SK-N-SH treated with all-trans-retinoic acid at 6 μM for 48 hours (cell line): ENCODE measurements around the gene LRP10.

Source experiments
- ATAC-seq: fragments of 200-7000 bp; cut with Tn5 transposase; 3 replicates; pipeline ENCODE4 v1.9.1; 2020; ENCODE audit warnings: mild to moderate bottlenecking, moderate library complexity
- ARNTL ChIP-seq: fragments of 450-650 bp; formaldehyde crosslinking; IDR thresholded peaks from 2 replicates; pipeline ENCODE4 v1.5.0; 2020; ENCODE audit warnings: low read depth, mild to moderate bottlenecking, moderate library complexity, borderline replicate concordance
- BACH2 ChIP-seq: fragments of 250-450 bp; sonication (Bioruptor Pico); IDR thresholded peaks from 2 replicates; pipeline ENCODE4 v1.9.0; 2021; ENCODE audit warnings: mild to moderate bottlenecking, borderline replicate concordance
- CSDC2 ChIP-seq: fragments of 250-450 bp; sonication (Bioruptor Pico); IDR thresholded peaks from 2 replicates; pipeline ENCODE4 v1.5.0; 2020; ENCODE audit warnings: mild to moderate bottlenecking, moderate library complexity
- ISL1 ChIP-seq: fragments of 250-450 bp; sonication (Bioruptor Pico); IDR thresholded peaks from 2 replicates; pipeline ENCODE4 v2.1.2; 2022; ENCODE audit warnings: mild to moderate bottlenecking, moderate library complexity
- OSR1 ChIP-seq: fragments of 250-450 bp; sonication (Bioruptor Pico); IDR thresholded peaks from 2 replicates; pipeline ENCODE4 v1.8.0; 2022; ENCODE audit warnings: moderate library complexity, mild to moderate bottlenecking, inconsistent platforms
- PPARA ChIP-seq: fragments of 250-450 bp; sonication (Bioruptor Pico); IDR thresholded peaks from 2 replicates; pipeline ENCODE4 v1.5.0; 2020; ENCODE audit warnings: mild to moderate bottlenecking, borderline replicate concordance
- RARB ChIP-seq: fragments of 250-450 bp; sonication (Bioruptor Pico); IDR thresholded peaks from 2 replicates; pipeline ENCODE4 v1.8.0; 2021; ENCODE audit warnings: mild to moderate bottlenecking, moderate library complexity
- SNAI2 ChIP-seq: fragments of 250-450 bp; sonication (Bioruptor Pico); IDR thresholded peaks from 2 replicates; pipeline ENCODE4 v1.5.0; 2020; ENCODE audit warnings: mild to moderate bottlenecking, moderate library complexity
- TCF4 ChIP-seq: fragments of 250-450 bp; sonication (Bioruptor Pico); IDR thresholded peaks from 2 replicates; pipeline ENCODE4 v1.8.0; 2021; ENCODE audit warnings: mild to moderate bottlenecking, moderate library complexity, borderline replicate concordance
- TOX ChIP-seq: fragments of 250-450 bp; sonication (Bioruptor Pico); IDR thresholded peaks from 2 replicates; pipeline ENCODE4 v1.8.0; 2021; ENCODE audit warnings: mild to moderate bottlenecking, moderate library complexity, borderline replicate concordance
- ZFP3 ChIP-seq: fragments of 250-450 bp; sonication (Bioruptor Pico); IDR thresholded peaks from 2 replicates; pipeline ENCODE4 v1.5.0; 2020; ENCODE audit warnings: mild to moderate bottlenecking, moderate library complexity
- ZFP30 ChIP-seq: fragments of 450-650 bp; formaldehyde crosslinking; IDR thresholded peaks from 2 replicates; pipeline ENCODE4 v1.5.0; 2022; ENCODE audit warnings: mild to moderate bottlenecking, moderate library complexity
- ZNF565 ChIP-seq: fragments of 450-650 bp; formaldehyde crosslinking; conservative IDR thresholded peaks from 2 replicates; pipeline ENCODE4 v1.5.0; 2020; ENCODE audit warnings: low read depth, mild to moderate bottlenecking, moderate library complexity
- ZNF70 ChIP-seq: fragments of 450-650 bp; formaldehyde crosslinking; IDR thresholded peaks from 2 replicates; pipeline ENCODE4 v1.5.0; 2020; ENCODE audit warnings: mild to moderate bottlenecking, moderate library complexity
- ZNF8 ChIP-seq: fragments of 450-650 bp; formaldehyde crosslinking; IDR thresholded peaks from 2 replicates; pipeline ENCODE4 v1.5.0; 2020; ENCODE audit warnings: mild to moderate bottlenecking, moderate library complexity
- TF ChIP-seq, protein P1 (sequence below): fragments of 250-450 bp; sonication (Bioruptor Pico); IDR thresholded peaks from 2 replicates; pipeline ENCODE4 v1.5.1; 2020; ENCODE audit warnings: low read depth, mild to moderate bottlenecking, moderate library complexity
- TF ChIP-seq, protein P2 (sequence below): fragments of 250-450 bp; sonication (Bioruptor Pico); IDR thresholded peaks from 2 replicates; pipeline ENCODE4 v1.8.0; 2020; ENCODE audit warnings: mild to moderate bottlenecking, moderate library complexity, borderline replicate concordance
- TF ChIP-seq, protein P3 (sequence below): fragments of 250-450 bp; sonication (Bioruptor Pico); IDR thresholded peaks from 2 replicates; pipeline ENCODE4 v1.5.1; 2021; ENCODE audit warnings: mild to moderate bottlenecking, moderate library complexity
- TF ChIP-seq, protein P4 (sequence below): fragments of 250-450 bp; sonication (Bioruptor Pico); IDR thresholded peaks from 2 replicates; pipeline ENCODE4 v1.8.0; 2021; ENCODE audit warnings: low read depth, mild to moderate bottlenecking, moderate library complexity, borderline replicate concordance

Gene LRP10

DNA sequence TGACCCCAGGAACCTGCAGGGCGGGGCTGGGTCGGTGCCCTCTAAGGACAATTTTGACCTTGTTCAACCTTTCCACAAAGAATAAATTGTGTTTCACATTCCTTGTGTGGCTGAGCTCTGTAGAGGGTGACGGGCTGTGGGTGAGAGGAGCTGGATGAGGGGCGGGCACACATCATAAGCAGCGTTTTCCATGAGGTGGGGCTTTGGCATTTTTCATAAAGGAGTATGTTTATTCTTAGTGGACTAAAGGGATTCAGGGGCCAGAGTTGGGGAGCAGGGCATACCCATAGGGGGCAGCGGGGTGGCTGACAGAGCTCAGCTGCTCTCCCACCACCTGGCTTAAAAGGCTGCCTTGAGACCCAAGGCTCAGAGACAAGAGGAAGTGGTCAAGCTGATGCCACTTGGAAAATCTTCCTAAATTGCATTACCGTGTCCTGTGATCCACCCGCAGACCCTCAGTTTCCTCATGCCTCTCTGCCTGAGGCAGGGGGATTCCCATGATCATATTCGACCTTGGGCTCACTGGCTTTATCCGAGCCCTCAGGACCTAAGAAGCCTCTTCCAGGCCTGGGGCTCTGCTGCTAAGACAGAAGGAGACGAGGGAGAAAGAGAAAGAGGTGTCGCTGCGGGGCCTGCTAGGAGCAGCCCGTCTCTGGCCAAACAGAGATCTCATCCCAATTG, 23.7 kb upstream of the LRP10 start:
- no peak for TF ChIP-seq PPARA (CRISPR knock-in tag)
- TF ChIP-seq, protein P1, sequence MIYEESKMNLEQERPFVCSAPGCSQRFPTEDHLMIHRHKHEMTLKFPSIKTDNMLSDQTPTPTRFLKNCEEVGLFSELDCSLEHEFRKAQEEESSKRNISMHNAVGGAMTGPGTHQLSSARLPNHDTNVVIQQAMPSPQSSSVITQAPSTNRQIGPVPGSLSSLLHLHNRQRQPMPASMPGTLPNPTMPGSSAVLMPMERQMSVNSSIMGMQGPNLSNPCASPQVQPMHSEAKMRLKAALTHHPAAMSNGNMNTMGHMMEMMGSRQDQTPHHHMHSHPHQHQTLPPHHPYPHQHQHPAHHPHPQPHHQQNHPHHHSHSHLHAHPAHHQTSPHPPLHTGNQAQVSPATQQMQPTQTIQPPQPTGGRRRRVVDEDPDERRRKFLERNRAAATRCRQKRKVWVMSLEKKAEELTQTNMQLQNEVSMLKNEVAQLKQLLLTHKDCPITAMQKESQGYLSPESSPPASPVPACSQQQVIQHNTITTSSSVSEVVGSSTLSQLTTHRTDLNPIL (CRISPR knock-in tag) = no peak
- no peak for TF ChIP-seq ZNF565 (CRISPR knock-in tag)
- TF ChIP-seq ISL1 (CRISPR knock-in tag) = no peak
- TF ChIP-seq ZNF70 (CRISPR knock-in tag) = no peak
- TF ChIP-seq ZNF8 (CRISPR knock-in tag) = no peak
- no peak for TF ChIP-seq ZFP3
- no peak for TF ChIP-seq CSDC2 (CRISPR knock-in tag)
- ATAC-seq = peak; percentile 10

DNA sequence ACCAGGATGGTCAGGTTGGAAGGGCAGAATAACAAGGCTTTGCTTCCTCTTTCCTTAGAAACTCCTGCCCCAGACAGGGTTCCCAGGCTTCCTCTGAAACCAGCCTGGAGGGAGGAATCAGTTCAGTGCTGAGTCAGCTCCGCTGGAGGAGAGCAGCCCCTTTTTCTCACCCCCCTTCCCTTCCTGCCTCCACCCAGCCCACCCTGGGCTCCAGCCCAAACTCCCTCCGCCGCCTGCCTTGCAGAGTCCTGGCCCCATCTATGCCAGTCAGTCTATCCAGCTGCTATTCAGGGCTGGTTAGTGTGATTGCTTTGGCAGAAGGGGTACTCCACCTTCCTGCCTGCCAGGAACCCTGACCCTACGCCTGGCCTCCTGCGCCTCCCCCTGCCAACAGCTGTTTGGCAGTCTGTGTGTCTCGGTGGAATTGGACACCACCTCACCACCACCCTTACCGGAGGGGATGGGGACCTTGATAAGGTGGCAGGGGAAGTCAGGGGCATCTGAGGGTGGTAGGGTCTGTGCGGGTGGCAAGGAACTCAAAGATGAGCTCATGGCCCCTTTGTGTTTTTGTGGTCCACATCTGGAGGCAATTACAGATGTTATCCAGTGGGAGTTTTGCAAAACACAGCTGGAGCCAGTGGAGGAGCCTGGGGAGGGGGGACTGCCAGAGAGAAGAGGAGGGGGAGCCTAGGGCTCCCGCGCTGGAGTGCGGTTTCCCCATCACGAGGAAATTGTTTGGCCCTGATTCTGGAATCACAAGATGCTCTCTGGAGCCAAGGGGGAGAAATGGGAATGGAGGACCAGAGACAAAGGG, 23.0 kb upstream of the LRP10 start:
- peak; percentile 57 for ATAC-seq
- no peak for TF ChIP-seq ZFP30 (CRISPR knock-in tag)
- no peak for TF ChIP-seq TOX (CRISPR knock-in tag)
- no peak; the same call in 1 of the 2 replicates for TF ChIP-seq TCF4 (CRISPR knock-in tag)
- no peak for TF ChIP-seq ISL1 (CRISPR knock-in tag)
- no peak for TF ChIP-seq BACH2
- no peak for TF ChIP-seq OSR1
- no peak for TF ChIP-seq PPARA (CRISPR knock-in tag)
- no peak for TF ChIP-seq SNAI2 (CRISPR knock-in tag)
- no peak for TF ChIP-seq RARB
- TF ChIP-seq, protein P2, sequence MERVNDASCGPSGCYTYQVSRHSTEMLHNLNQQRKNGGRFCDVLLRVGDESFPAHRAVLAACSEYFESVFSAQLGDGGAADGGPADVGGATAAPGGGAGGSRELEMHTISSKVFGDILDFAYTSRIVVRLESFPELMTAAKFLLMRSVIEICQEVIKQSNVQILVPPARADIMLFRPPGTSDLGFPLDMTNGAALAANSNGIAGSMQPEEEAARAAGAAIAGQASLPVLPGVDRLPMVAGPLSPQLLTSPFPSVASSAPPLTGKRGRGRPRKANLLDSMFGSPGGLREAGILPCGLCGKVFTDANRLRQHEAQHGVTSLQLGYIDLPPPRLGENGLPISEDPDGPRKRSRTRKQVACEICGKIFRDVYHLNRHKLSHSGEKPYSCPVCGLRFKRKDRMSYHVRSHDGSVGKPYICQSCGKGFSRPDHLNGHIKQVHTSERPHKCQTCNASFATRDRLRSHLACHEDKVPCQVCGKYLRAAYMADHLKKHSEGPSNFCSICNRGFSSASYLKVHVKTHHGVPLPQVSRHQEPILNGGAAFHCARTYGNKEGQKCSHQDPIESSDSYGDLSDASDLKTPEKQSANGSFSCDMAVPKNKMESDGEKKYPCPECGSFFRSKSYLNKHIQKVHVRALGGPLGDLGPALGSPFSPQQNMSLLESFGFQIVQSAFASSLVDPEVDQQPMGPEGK (CRISPR knock-in tag) = no peak
- TF ChIP-seq, protein P3, sequence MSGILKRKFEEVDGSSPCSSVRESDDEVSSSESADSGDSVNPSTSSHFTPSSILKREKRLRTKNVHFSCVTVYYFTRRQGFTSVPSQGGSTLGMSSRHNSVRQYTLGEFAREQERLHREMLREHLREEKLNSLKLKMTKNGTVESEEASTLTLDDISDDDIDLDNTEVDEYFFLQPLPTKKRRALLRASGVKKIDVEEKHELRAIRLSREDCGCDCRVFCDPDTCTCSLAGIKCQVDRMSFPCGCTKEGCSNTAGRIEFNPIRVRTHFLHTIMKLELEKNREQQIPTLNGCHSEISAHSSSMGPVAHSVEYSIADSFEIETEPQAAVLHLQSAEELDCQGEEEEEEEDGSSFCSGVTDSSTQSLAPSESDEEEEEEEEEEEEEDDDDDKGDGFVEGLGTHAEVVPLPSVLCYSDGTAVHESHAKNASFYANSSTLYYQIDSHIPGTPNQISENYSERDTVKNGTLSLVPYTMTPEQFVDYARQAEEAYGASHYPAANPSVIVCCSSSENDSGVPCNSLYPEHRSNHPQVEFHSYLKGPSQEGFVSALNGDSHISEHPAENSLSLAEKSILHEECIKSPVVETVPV (CRISPR knock-in tag) = no peak
- no peak for TF ChIP-seq ARNTL (CRISPR knock-in tag)

DNA sequence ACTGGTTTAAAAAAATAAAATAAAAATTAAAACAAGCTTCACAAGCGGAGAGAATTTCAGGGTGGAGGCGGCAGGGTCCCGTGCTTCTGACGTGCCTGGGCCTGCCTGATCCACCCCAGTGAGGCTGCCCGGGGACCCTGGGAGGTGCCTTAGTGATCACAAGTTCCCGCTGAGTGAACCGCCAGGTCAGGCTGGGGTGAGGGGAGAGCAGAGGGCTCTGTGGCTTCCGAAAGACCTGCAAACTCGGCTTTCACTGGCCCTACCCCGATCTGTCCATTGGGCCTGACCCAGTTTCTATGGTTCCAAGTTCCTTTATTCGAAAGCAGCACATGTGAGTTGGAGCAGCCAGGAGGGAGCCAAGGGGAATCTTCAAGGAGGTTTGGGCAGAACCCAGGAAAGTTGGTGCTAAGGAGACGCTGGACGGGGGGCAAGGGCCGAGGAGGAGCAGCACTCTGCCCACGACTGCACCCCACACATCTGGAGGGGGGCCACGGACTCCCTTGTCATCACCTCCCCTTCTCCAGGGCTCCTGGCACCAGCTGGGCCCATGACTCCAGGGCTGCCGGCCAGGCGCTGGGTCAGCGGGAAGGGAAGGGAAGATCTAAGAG, 22.2 kb upstream of the LRP10 start:
- ATAC-seq = no peak
- TF ChIP-seq, protein P4, sequence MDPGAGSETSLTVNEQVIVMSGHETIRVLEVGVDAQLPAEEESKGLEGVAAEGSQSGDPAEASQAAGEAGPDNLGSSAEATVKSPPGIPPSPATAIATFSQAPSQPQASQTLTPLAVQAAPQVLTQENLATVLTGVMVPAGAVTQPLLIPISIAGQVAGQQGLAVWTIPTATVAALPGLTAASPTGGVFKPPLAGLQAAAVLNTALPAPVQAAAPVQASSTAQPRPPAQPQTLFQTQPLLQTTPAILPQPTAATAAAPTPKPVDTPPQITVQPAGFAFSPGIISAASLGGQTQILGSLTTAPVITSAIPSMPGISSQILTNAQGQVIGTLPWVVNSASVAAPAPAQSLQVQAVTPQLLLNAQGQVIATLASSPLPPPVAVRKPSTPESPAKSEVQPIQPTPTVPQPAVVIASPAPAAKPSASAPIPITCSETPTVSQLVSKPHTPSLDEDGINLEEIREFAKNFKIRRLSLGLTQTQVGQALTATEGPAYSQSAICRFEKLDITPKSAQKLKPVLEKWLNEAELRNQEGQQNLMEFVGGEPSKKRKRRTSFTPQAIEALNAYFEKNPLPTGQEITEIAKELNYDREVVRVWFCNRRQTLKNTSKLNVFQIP (CRISPR knock-in tag) = no peak
- TF ChIP-seq, protein P2 (CRISPR knock-in tag) = no peak
- no peak for TF ChIP-seq ZFP30 (CRISPR knock-in tag)
- no peak for TF ChIP-seq SNAI2 (CRISPR knock-in tag)
- TF ChIP-seq ZNF565 (CRISPR knock-in tag) = no peak
- TF ChIP-seq TOX (CRISPR knock-in tag) = no peak
